Smooth muscle cell of the brain vasculature (primary cell): ENCODE data around the gene NRROS.

Experiments
- DNase-seq: peaks from one replicate; pipeline ENCODE4 v3.0.0-alpha.2; 2012; ENCODE audit warnings: low read depth, low spot score

Gene NRROS

GRCh38 chr3:196650740-196651311 is 11.3 kb downstream of the NRROS start:
- peak; percentile 81 for DNase-seq

- DNase-seq: no peak
These were observed 12.3 kb downstream of the NRROS start for GRCh38 chr3:196651819-196652218.

DNA sequence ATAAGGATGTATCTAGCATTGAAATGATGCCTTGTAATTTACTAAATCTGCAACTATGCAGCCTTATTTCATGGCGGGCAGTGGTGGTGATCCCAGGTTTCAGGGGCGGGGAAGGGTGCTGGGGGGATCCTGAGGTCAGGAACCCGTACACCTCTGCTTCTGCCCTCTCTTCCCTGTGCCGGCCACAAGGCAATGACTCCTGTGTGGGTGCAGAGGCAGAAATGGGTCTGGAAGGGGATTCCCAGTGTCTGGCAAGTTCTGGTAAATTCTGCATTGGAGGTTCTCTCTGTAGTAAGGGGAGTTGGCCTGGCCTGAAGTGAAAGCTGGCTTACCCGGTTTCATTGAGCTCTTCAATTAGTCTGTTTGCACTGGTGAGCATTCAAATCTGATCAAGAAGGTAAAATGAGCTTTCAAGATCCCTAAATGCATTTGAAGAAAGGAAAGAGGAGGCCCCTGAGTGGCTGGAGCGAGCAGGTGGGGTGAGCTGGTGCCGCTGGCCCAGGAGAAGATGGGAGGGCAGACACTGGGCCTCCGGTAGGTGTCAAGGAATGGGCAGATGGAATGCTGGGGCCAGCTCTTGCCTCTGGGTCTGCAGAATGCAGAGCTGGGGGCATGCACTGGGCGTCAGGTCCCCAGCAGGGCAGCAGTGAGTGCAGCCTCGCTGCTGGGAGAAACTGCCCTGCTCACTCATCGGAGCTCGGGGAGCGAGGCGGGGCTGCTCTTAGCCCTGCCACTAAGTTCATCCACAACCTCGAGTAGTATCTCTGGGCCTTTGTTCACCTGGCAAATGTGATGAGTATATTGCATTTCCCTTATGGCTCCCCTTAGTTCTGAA is 13.7 kb downstream of the NRROS start:
- DNase-seq: no peak

- no peak for DNase-seq
These were observed 14.7 kb downstream of the NRROS start for GRCh38 chr3:196654006-196654734.

DNA sequence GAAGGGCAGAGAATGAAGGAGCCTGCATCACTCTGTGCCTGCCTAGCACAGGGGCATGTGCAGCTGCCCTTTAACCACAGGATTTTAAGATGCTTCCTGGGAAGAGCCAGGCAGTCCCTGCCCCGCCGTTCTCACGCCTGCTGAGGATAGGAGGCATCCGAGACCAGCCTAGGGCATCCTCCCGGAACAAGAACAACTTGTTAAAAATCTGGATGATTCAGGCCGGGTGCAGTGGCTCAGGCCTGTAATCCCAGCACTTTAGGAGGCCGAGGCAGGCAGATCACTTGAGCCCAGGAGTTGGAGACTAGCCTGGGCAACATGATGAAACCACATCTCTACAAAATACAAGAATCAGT is 15.2 kb downstream of the NRROS start:
- no peak for DNase-seq

- DNase-seq: no peak
These were observed 16.0 kb downstream of the NRROS start for GRCh38 chr3:196655496-196655895.

GRCh38 chr3:196656213-196656612 is 16.7 kb downstream of the NRROS start:
- DNase-seq: no peak

- no peak for DNase-seq
These were observed 20.4 kb downstream of the NRROS start for GRCh38 chr3:196659901-196660351.

DNA sequence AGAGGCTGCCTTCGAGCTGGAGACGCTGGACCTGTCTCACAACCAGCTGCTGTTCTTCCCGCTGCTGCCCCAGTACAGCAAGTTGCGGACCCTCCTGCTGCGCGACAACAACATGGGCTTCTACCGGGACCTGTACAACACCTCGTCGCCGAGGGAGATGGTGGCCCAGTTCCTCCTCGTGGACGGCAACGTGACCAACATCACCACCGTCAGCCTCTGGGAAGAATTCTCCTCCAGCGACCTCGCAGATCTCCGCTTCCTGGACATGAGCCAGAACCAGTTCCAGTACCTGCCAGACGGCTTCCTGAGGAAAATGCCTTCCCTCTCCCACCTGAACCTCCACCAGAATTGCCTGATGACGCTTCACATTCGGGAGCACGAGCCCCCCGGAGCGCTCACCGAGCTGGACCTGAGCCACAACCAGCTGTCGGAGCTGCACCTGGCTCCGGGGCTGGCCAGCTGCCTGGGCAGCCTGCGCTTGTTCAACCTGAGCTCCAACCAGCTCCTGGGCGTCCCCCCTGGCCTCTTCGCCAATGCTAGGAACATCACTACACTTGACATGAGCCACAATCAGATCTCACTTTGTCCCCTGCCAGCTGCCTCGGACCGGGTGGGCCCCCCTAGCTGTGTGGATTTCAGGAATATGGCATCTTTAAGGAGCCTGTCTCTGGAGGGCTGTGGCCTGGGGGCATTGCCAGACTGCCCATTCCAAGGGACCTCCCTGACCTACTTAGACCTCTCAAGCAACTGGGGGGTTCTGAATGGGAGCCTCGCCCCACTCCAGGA is 21.1 kb downstream of the NRROS start:
- DNase-seq: no peak

GRCh38 chr3:196661400-196661799 is 21.9 kb downstream of the NRROS start:
- no peak for DNase-seq

DNA sequence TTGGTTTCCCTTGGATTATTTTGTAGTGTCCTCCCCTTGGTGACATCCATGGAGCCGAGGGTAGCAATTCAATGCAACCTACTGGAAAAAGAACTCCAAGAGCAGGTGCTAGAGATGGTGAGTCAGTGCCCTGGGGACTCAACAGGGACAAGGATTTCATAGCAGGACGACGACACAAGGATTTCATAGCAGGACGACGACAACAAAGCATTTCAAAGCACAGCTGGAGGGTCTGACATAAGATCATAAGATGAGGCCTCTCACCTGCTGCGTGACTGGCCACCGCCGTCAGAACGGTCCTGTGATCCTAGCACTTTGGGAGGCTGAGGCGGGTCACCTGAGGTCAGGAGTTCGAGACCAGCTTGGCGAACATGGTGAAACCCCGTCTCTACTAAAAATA is 22.5 kb downstream of the NRROS start:
- DNase-seq: no peak

GRCh38 chr3:196662711-196663571 is 23.4 kb downstream of the NRROS start:
- no peak for DNase-seq

- no peak for DNase-seq
These were observed 26.7 kb downstream of the NRROS start for GRCh38 chr3:196666001-196666867.

DNA sequence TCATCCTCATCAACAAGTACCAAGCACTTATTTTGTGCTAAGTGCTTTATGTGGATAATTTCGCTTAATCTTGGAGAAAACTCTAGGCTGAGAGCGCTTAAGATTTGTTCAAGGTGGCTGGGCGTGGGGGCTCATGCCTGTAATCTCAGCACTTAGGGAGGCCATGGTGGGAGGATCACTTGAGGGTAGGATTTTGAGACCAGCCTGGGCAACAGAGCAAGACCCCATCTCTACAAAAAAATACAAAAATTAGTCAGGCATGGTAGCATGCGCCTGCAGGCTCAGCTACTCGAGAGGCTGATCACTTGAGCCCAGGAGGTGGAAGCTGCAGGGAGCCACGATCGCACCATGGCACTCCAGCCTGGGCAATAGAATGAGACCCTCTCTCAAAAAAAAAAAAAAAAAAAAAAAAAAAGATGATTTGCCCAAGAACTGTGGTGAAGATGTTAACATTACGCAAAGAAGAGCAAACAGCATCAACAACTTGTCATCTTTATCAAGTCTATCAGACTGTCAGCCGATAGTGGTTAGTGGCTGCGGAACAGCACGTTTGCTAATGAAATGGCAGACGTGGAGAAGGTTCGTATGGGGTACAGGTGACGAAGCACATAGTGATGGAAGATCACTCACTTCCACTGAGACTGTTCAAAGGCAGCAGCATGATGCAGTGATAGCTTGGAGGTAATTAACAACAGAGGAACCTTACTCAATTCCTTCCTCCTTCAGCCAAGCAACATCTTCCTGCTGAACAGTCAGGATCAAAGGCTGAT is 27.7 kb downstream of the NRROS start:
- no peak for DNase-seq

DNA sequence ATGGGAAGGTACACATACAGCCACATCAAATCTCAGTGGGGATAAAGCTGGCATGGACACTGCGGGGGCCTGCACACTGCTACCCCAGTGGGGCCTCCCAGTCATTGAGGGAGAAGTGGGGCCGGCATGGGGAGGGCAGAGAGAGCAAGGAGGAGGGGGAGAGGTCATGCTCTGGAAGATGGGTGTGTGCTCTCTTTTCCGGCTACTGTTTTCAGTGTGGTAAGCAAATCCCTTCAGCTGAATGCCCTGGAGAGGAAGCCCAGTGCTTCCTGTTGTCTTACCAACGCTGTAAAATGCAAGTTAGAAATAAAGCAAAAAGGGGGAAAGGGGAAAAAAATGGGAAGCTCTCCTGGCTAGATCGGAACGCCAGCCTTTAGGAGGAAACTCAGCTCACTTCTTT is 30.8 kb downstream of the NRROS start:
- DNase-seq: no peak

DNA sequence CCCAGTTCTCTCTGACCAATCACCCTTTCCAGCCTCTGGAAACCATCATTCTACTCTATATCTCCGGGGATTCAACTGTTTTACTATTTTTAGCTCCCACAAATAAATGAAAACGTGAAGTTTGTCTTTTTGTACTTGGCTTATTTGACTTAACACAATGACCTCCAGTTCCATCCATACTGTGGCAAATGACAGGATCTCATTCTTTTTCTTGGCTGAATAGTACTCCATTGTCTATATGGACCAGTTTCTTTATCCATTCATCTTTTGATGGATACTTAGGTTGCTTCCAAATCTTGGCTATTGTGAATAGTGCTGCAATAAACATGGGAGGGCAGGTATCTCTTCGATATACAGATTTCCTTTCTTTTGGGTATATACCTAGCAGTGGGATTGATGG is 34.1 kb downstream of the NRROS start:
- DNase-seq: no peak

DNA sequence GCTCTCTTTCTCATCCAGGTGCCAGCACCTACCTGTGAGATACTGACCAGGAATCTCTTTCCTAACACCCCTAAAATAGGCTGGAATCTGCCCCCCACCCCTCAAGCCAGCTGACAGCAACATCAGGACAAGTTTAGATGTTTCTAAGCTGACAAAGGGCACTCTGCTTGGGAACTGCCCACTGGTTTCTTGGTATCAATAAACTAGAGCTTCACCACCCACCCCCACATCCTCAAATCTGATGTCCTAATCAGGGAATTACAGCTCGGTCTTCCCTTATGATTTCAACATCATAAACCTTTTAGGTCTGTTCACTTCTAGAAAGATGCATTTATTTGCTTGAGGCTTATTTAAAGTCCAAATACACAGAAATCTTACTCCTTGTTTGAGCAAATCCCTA is 37.9 kb downstream of the NRROS start:
- no peak for DNase-seq

GRCh38 chr3:196677931-196678330 is 38.4 kb downstream of the NRROS start:
- no peak for DNase-seq
